GM23338 (cell line): ENCODE data around the gene ANO10. TPM values are rescaled to one million over a fixed set of nuclear protein-coding genes. Genes with fewer than 3 reads are reported as not detected.

ENCODE experiments used
- ATAC-seq: fragments of 200-7000 bp; cut with Tn5 transposase; 3 replicates; pipeline ENCODE4 v1.9.1; 2020
- DNase-seq: peaks from one replicate; pipeline ENCODE4 v3.0.0-alpha.2; 2015; ENCODE audit warnings: low spot score
- H2AFZ ChIP-seq: fragments of 200-600 bp; sonication (generic); 2 replicates; pipeline ENCODE4 v1.8.0; 2016; ENCODE audit warnings: antibody characterized with exemption, mild to moderate bottlenecking, moderate library complexity
- H3F3A ChIP-seq: fragments of 200-600 bp; sonication (generic); replicated peaks from 2 replicates; pipeline ENCODE4 v1.8.0; 2017; ENCODE audit warnings: antibody characterized with exemption, mixed run types, low read depth
- H3K27ac ChIP-seq: fragments of 200-600 bp; sonication (generic); 2 replicates; pipeline ENCODE4 v1.6.1; 2016; ENCODE audit warnings: low read depth
- H3K27me3 ChIP-seq: fragments of 200-600 bp; sonication (generic); 2 replicates; pipeline ENCODE4 v1.8.0; 2016; ENCODE audit warnings: mild to moderate bottlenecking, mixed run types, moderate library complexity; ENCODE audit not compliant: insufficient read depth
- H3K36me3 ChIP-seq: fragments of 200-600 bp; sonication (generic); 2 replicates; pipeline ENCODE4 v1.8.0; 2016; ENCODE audit warnings: mild to moderate bottlenecking; ENCODE audit not compliant: insufficient read depth
- H3K4me1 ChIP-seq: fragments of 200-600 bp; sonication (generic); 2 replicates; pipeline ENCODE4 v1.8.0; 2016; ENCODE audit warnings: mild to moderate bottlenecking, moderate library complexity; ENCODE audit not compliant: insufficient read depth
- H3K4me2 ChIP-seq: fragments of 200-600 bp; sonication (generic); 2 replicates; pipeline ENCODE4 v1.7.1; 2017; ENCODE audit warnings: mixed run types
- H3K4me3 ChIP-seq: fragments of 200-600 bp; sonication (generic); 2 replicates; pipeline ENCODE4 v1.6.1; 2016; ENCODE audit warnings: mixed run types
- H3K79me2 ChIP-seq: fragments of 200-600 bp; sonication (generic); replicated peaks from 2 replicates; pipeline ENCODE4 v1.8.0; 2017; ENCODE audit warnings: mild to moderate bottlenecking; ENCODE audit not compliant: insufficient read depth
- H3K9me2 ChIP-seq: fragments of 200-600 bp; sonication (generic); 2 replicates; pipeline ENCODE4 v1.8.0; 2017; ENCODE audit not compliant: insufficient read depth
- H4K20me1 ChIP-seq: fragments of 200-600 bp; sonication (generic); replicated peaks from 2 replicates; pipeline ENCODE4 v1.8.0; 2017; ENCODE audit warnings: mild to moderate bottlenecking; ENCODE audit not compliant: insufficient read depth
- H3K27ac Mint-ChIP-seq: 2 replicates; pipeline ENCODE4 v1.8.0; 2020; ENCODE audit warnings: inconsistent platforms, mild to moderate bottlenecking, moderate library complexity, mixed read lengths
- H3K27me3 Mint-ChIP-seq: 3 replicates; pipeline ENCODE4 v1.8.0; 2022; ENCODE audit warnings: low read depth, mild to moderate bottlenecking, moderate library complexity, mixed read lengths, inconsistent platforms; ENCODE audit not compliant: insufficient read depth, poor library complexity
- H3K36me3 Mint-ChIP-seq: 3 replicates; pipeline ENCODE4 v1.8.0; 2021; ENCODE audit warnings: low read depth, mild to moderate bottlenecking, inconsistent platforms, moderate library complexity, mixed read lengths
- H3K4me1 Mint-ChIP-seq: 3 replicates; pipeline ENCODE4 v1.8.0; 2020; ENCODE audit warnings: mild to moderate bottlenecking, inconsistent platforms, mixed read lengths
- H3K4me3 Mint-ChIP-seq: 3 replicates; pipeline ENCODE4 v1.8.0; 2021; ENCODE audit warnings: moderate library complexity, mild to moderate bottlenecking, inconsistent platforms, mixed read lengths
- H3K9me3 Mint-ChIP-seq: 3 replicates; pipeline ENCODE4 v1.8.0; 2020; ENCODE audit warnings: moderate library complexity, mild to moderate bottlenecking, inconsistent platforms, mixed read lengths
- CREB1 ChIP-seq: fragments of 250-450 bp; sonication (Bioruptor Pico); IDR thresholded peaks from 2 replicates; pipeline ENCODE4 v1.5.0; 2020; ENCODE audit warnings: low read depth, mild to moderate bottlenecking, moderate library complexity
- CTCF ChIP-seq, 2 experiments: fragments of 200-600 bp in 1 of 2; sonication (generic) in 1 of 2; conservative IDR thresholded peaks; 2 replicates each; pipeline versions ENCODE4 v1.5.1 to v1.6.1; 2016 to 2017; ENCODE audit warnings: antibody characterized with exemption in 2 of 2, low read depth in 2 of 2, mild to moderate bottlenecking in 2 of 2, moderate library complexity in 1 of 2
- EZH2 ChIP-seq: fragments of 200-600 bp; sonication (generic); IDR thresholded peaks from one replicate; pipeline ENCODE4 v1.8.0; 2017; ENCODE audit warnings: antibody characterized with exemption, mild to moderate bottlenecking, low read depth; ENCODE audit not compliant: unreplicated experiment
- NANOG ChIP-seq: IDR thresholded peaks from 2 replicates; pipeline ENCODE4 v1.6.1; 2016; ENCODE audit warnings: antibody characterized with exemption, borderline replicate concordance
- POLR2AphosphoS5 ChIP-seq: IDR thresholded peaks from 2 replicates; pipeline ENCODE4 v1.6.1; 2016; ENCODE audit warnings: antibody characterized with exemption, low read depth
- REST ChIP-seq: IDR thresholded peaks from one replicate; pipeline ENCODE4 v1.6.1; 2018; ENCODE audit warnings: antibody characterized with exemption; ENCODE audit not compliant: unreplicated experiment
- STAT1 ChIP-seq: IDR thresholded peaks from one replicate; pipeline ENCODE4 v1.6.1; 2016; ENCODE audit warnings: antibody characterized with exemption; ENCODE audit not compliant: unreplicated experiment
- ZNF114 ChIP-seq: fragments of 250-450 bp; sonication (Bioruptor Pico); IDR thresholded peaks from 2 replicates; pipeline ENCODE4 v1.5.0; 2020; ENCODE audit warnings: mild to moderate bottlenecking, moderate library complexity
- ZNF331 ChIP-seq: fragments of 250-450 bp; sonication (Bioruptor Pico); IDR thresholded peaks from 2 replicates; pipeline ENCODE4 v1.5.0; 2020; ENCODE audit warnings: low read depth, mild to moderate bottlenecking, moderate library complexity
- ZNF462 ChIP-seq: fragments of 250-450 bp; sonication (Bioruptor Pico); IDR thresholded peaks from 2 replicates; pipeline ENCODE4 v1.5.0; 2020; ENCODE audit warnings: mild to moderate bottlenecking, moderate library complexity
- polyA plus RNA-seq: library from polyadenylated mRNA; unstranded; fragments of >200 nt; fragmentation: Nextera tagmentation; extraction: Ambion mirVana; gene quantifications from 2 replicates; pipeline ENCODE4 v1.2.1, GENCODE V29; 2016
- total RNA-seq: library from RNA; depleted of rRNA; stranded (reverse); fragments of >200 nt; shearing (Covaris generic); gene quantifications from 2 replicates; pipeline ENCODE4 v1.2.3, GENCODE V29; 2014

The ANO10 gene
- total and polyA plus RNA-seq, 2 experiments from 2014 or later = 29.2 to 48.1 TPM

GRCh38 chr3:43415088-43415487 lies 206.7 kb downstream of the ANO10 start:
- no peak for ATAC-seq
- H3K27me3 ChIP-seq = no peaks in the 10 kb centered on the region
- no peak overlapping the region for H3K27ac Mint-ChIP-seq

GRCh38 chr3:43413676-43414368 lies 208.0 kb downstream of the ANO10 start:
- ATAC-seq (0 out of 3 replicates have a peak, but pooled peaks have one; percentile 34), DNase-seq (peak; percentile 16)
- Histone ChIP-seq H3K79me2 (no peaks in the 10 kb centered on the region), H3F3A (no peaks in the 10 kb centered on the region), H2AFZ (no peak overlapping the region), H3K9me2 (no peaks in the 10 kb centered on the region), H3K4me3 (no peak overlapping the region), H3K4me2 (no peak overlapping the region), H3K27ac (no peak overlapping the region), H3K4me1 (no peaks in the 10 kb centered on the region), H3K36me3 (no peaks in the 10 kb centered on the region), H4K20me1 (no peaks in the 10 kb centered on the region), H3K27me3 (no peaks in the 10 kb centered on the region)
- Mint-ChIP-seq H3K9me3 (no peaks in the 10 kb centered on the region), H3K27me3 (peaks cover 6% of the 10 kb centered on the region), H3K27ac (no peak overlapping the region), H3K4me1 (no peaks in the 10 kb centered on the region; the same call in 2 of the 3 replicates), H3K4me3 (no peak overlapping the region), H3K36me3 (no peaks in the 10 kb centered on the region)
- TF ChIP-seq EZH2 (no peak), ZNF114 (CRISPR knock-in tag) (no peak), NANOG (no peak), CTCF (conservative IDR thresholded peaks at IDR 0.05; ENCODE audit: low read depth in 2 of 2) (no peak), ZNF331 (CRISPR knock-in tag) (no peak), CREB1 (CRISPR knock-in tag) (no peak), ZNF462 (CRISPR knock-in tag) (no peak), REST (no peak)

More at GRCh38 chr3:43415088-43415487, 206.7 kb downstream of the ANO10 start:
- Mint-ChIP-seq H3K36me3 (no peaks in the 10 kb centered on the region; the same call in 2 of the 3 replicates), H3K4me3 (no peak overlapping the region), H3K27me3 (peaks cover 6% of the 10 kb centered on the region), H3K4me1 (no peaks in the 10 kb centered on the region; the same call in 2 of the 3 replicates), H3K9me3 (no peaks in the 10 kb centered on the region)
- Histone ChIP-seq H3K4me1 (no peaks in the 10 kb centered on the region), H3K36me3 (no peaks in the 10 kb centered on the region), H3K9me2 (no peaks in the 10 kb centered on the region), H3F3A (no peaks in the 10 kb centered on the region), H3K4me2 (no peak overlapping the region), H4K20me1 (no peaks in the 10 kb centered on the region), H3K79me2 (no peaks in the 10 kb centered on the region), H3K4me3 (no peak overlapping the region), H2AFZ (no peak overlapping the region), H3K27ac (no peak overlapping the region)
- TF ChIP-seq ZNF114 (CRISPR knock-in tag) = no peak
- no peak for TF ChIP-seq POLR2AphosphoS5
- TF ChIP-seq ZNF331 (CRISPR knock-in tag) = no peak
- TF ChIP-seq STAT1 = no peak
- DNase-seq = no peak
